Heart left ventricle (tissue), 13 donors: ENCODE measurements around the gene MSH5.

Experiments
- POLR2A ChIP-seq, 2 donors: fragments of 450-650 bp; IDR thresholded peaks; one replicate each; pipeline ENCODE4 v1.6.1; 2017; ENCODE audit warnings: antibody characterized with exemption in 2 of 2, mild to moderate bottlenecking in 2 of 2, moderate library complexity in 2 of 2
- TF ChIP-seq, protein P1 (sequence below), 12 donors: fragments of 200-600 bp; sonication (generic) in 4 of 12; IDR thresholded peaks; one replicate each; pipeline versions ENCODE4 v1.5.0 to v1.8.0; 2018 to 2022; ENCODE audit warnings: antibody characterized with exemption in 12 of 12, mild to moderate bottlenecking in 5 of 12
- donor health status: ischemic (EF 13 %, LVEDD 7.1; RV severe dilation, severe dysfunction).
- donor health status: DM: no; HTN: yes; CAD: no.
- donor health status: DM: no; HTN: no; CAD: no.
- donor health status: ischemic (EF 25% LVEDD 6.9; RV normal size, moderate dysfunction).
- donor health status: ischemic (EF 25% LVEDD 5.7; RV mildly dilated, moderate dysfunction).
- donor health status: ischemic (EF 35%, LVEDD 5.7; RV mildly dilated, moderate dysfunction).
- donor health status: nonischemic (EF 11% LVEDD 7.7; RV severe dilation, severe dysfunction).
- donor health status: DM: yes; HTN: yes; CAD: no.
- donor health status: PGD.
- donor health status: ischemic (EF 29% LVEDD 5.4; RV normal size, mild dysfunction).
- donor health status: nonischemic (EF 23%, LVEDD 6.1; RV moderate dilation, normal function).

DNA sequence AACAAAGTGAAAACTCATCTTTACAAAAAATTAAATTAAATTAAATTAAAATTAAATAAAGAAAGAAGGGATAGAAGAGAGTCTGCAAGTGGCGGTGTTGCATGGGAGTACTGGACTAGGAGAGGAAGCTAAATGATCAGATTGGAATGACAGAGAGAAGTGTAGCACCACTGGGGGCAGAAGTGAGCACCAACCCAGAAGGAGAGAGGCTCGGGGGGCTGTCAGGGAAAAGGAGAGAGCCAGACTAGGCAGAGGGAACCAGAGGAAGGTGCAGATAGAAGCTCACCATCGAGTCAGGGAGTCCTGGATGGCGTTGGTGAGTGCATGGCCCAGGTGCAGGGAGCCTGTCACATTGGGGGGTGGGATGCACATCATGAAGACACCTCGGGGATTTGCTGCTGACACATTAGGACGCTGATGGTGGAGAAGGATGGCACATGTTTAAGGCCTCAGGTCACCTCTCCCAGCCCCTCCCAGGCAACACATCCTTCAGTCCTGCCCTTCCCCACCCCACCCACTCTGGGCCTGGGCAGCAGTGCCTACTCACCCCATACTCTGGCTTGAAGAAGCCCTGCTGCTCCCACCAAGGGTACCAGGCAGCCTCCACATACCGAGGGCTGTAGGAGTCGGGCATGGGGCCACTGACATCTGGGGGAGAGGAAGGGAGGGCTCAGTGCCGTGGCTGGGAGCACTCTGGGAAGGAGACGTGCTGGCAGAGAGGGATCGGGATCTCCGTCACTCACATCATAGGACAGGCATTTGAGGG, 51.7 kb downstream of the MSH5 start:
- TF ChIP-seq POLR2A (IDR thresholded peaks at IDR 0.05): no peak
- TF ChIP-seq, protein P1, sequence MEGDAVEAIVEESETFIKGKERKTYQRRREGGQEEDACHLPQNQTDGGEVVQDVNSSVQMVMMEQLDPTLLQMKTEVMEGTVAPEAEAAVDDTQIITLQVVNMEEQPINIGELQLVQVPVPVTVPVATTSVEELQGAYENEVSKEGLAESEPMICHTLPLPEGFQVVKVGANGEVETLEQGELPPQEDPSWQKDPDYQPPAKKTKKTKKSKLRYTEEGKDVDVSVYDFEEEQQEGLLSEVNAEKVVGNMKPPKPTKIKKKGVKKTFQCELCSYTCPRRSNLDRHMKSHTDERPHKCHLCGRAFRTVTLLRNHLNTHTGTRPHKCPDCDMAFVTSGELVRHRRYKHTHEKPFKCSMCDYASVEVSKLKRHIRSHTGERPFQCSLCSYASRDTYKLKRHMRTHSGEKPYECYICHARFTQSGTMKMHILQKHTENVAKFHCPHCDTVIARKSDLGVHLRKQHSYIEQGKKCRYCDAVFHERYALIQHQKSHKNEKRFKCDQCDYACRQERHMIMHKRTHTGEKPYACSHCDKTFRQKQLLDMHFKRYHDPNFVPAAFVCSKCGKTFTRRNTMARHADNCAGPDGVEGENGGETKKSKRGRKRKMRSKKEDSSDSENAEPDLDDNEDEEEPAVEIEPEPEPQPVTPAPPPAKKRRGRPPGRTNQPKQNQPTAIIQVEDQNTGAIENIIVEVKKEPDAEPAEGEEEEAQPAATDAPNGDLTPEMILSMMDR (IDR thresholded peaks at IDR 0.05): peak; percentile 24 to 61 (median 40)
